ENCODE measurements around the gene SNED1.

The SNED1 gene

DNA sequence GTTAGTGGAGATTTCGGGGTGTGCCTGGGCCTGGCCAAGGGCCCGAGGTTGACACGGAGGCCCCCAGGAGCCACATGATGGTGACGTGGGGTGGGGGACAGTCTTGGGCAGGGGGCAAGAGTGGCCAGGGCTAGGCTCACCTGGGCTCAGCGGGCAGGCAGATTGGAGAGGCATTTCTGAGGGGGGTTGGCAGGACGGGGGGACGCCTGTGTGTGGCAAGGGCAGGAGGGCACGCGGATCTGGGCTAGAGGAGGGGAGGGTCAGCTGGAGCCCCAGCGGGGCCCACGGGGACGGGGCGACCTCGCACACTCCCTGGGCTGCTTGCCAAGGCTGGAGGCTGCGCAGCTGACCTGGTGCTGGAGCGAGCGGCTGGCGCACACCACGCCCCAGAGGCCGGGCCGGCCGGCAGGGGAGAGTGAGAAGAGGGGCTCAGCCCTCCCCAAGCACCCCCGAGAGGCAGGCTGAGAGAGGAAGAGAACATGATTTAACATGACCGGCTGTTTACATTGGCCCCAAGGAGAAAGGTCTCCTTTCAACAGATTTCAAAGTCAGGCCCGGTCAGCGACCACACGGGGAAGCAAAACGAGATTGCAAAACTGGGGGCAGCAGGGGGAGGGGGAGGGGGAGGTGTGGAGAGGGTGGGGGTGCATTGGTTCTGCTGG, 38.0 kb upstream of the SNED1 start:
- DNase-seq = no peak

DNA sequence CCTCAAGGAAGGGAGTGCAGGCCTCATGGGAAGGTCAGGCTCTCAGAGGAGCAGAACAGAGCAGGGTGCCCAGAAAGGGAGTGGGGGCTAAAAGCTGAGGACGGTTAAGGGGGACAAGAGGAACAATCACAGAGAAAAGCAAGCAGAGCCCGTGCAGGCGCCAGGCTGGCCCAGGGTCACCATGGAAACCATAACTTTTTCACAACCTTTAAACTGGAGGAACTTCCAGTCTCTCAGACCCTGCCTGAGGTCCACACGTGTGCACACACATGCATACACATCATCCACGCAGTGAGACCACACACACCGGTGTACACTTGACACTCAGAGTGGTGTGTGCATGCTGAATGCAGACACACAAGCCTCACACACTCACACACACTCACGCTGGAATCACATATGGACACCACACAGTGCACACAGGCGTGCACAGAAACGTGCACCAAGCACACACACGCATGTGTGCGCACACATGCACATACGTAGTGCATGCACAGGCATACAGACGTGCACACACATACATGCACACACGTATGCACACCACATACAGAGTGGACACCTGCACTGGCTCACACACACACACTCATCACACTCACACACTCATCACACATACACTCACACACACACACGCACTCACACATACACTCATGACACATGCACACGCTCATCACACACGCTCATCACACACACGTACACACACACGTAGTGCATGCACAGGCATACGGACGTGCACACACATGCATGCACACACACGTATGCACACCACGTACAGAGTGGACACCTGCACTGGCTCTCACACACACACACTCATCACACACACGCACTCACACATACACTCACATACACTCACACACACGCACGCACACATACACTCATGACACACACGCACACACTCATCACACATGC, 37.2 kb upstream of the SNED1 start:
- DNase-seq = no peak

DNA sequence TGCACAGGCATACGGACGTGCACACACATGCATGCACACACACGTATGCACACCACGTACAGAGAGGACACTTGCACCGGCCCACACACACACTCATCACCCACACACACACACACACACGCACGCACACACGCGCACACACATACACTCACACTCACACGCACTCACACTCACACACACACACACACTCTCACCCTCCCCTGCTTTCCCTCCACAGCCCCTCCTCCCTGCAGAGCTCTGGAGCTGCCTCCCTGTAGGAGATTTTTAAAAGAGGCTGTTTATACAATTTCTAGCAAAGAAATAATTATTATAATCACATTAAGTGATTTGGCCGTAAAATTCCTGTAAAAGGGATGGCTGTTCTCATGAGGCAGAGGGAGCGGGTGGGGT, 36.5 kb upstream of the SNED1 start:
- no peak for DNase-seq

DNA sequence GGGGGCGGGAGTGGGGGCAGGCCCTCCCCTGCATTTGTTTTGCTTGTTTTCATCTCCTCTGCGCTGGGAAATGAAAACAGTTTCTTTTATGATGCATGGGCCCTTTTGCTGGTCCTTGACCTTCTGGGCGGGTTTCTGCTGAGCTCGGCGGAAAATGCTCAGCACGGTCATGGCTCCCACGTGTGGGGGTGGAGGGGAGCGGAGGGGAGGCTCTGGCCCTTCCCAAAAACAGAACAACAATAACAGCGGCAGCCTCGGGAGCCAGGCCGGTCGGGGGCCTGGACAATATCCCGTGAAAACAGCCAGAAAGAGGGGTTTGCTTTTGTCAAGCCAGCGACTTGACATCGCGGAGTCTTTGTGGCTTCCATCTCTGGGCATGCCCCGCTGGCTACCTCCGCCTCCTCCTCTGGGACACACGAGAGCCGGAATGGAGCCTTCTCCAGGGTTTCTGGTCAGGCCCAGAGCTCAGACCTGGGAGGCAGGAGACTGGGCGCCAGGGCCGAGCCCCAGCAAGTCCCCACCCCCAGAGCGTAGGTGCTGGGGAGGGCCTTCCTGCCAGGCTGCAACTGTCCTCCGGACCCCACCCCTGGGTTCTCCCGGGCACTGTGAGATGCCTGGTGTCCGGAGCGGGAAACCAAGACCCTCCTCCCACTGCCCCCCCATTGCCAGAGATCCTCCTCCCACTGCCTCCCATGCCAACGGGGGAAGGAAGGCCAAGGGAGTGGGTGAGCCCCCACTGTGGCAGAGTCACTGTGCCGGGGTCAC, 35.9 kb upstream of the SNED1 start:
- DNase-seq = no peak

- no peak for DNase-seq
Measured at GRCh38 chr2:240963065-240963867, 35.2 kb upstream of the SNED1 start.

GRCh38 chr2:240963868-240964703, 34.3 kb upstream of the SNED1 start:
- no peak for DNase-seq

GRCh38 chr2:240964704-240965295, 33.6 kb upstream of the SNED1 start:
- no peak for DNase-seq

DNA sequence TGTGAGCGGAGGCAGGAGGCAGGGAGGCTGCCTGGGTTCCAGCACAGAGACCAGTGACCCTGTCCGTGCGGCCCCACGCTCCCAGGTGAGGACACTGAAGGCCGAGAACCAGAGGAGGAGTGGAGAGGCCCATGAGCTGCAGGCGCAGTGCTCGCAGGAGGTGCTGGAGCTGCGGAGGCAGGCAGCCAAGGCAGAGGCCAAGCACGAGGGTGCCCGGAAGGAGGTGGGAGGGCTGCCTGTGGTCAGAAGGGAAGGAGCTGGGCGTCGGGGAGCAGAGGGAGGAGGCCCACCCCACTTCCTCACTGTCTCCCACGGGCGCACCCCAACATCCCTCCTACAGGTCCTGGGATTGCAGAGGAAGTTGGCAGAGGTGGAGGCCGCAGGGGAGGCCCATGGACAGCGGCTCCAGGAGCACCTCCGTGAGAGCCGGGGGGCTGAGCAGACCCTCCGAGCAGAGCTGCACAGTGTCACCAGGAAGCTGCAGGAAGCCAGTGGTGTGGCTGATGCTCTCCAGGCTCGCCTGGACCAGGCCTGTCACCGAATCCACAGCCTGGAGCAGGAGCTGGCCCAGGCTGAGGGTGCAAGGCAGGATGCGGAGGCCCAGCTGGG, 33.0 kb upstream of the SNED1 start:
- no peak for DNase-seq

- DNase-seq = no peak
Measured at GRCh38 chr2:240965905-240966456, 32.4 kb upstream of the SNED1 start.

DNA sequence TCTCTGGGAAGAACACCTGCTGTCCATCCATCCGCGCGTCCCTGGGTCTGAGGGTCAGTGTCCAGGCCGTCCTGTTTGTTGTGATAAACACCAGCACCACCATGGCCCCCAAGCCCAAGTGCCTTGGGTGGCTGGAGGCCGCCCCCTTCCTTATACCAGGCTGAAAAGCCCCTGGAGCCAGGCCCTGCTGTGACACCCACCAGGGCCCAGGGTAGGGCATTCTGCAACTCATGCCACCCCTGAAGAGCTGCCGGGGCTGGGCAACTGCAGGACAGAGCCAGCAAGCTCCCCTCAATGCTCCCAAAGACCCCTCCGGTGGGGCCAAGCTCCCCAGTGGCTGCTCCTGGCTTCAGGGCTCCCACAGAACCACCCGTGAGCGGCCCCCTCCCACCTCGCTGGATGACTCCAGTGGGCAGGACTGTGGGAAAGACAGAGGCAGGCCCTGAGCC, 31.9 kb upstream of the SNED1 start:
- no peak for DNase-seq

- no peak for DNase-seq
Measured at GRCh38 chr2:240966906-240967680, 31.3 kb upstream of the SNED1 start.

DNA sequence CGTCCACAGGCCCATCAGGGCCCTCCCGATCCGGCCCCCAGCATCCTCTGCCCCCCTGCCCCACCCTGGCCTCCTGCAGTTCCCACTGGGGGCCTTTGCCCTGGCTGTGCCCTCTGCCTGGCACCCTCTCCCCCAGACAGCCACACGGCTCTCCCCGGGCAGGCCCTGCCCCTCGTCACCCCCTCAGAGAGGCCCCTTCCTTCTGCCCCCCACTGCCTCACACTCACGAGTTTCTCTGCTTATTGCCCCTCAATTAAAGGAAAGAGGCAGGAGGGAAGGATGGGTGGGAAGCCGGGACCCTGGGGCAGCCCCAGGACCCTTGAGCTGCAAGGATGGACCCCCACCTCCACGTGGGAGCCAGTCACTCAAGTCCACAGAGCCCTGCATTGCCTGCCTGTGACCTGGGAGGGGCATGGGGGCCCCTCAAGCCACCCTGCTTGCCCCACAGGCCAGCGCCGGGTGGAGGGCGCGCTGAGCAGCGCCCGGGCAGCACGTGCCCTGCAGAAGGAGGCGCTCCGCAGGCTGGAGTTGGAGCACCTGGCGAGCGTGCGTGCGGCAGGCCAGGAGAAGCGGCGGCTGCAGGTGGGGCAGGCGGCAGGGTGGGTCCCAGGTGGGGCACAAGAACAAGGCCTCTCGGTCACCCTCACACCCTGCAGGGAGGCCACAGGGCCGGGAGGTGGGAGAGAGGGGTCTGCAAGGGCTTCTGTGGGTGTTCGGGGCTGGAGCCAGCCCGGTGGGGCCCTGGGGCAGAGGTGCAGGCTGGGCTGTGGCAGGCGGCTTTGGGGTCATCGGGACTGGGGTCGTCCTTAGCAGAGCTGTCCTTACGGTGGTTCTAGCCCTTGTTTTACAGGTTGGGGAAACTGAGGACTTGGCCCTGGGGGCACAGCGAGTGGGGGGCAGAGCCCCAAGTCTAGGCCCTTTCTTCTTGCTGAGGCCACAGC, 30.5 kb upstream of the SNED1 start:
- no peak for DNase-seq

- no peak for DNase-seq
Measured at GRCh38 chr2:240968731-240969624, 29.4 kb upstream of the SNED1 start.

GRCh38 chr2:240970104-240970503, 28.3 kb upstream of the SNED1 start:
- DNase-seq = no peak

GRCh38 chr2:240970816-240971215, 27.6 kb upstream of the SNED1 start:
- DNase-seq = no peak

DNA sequence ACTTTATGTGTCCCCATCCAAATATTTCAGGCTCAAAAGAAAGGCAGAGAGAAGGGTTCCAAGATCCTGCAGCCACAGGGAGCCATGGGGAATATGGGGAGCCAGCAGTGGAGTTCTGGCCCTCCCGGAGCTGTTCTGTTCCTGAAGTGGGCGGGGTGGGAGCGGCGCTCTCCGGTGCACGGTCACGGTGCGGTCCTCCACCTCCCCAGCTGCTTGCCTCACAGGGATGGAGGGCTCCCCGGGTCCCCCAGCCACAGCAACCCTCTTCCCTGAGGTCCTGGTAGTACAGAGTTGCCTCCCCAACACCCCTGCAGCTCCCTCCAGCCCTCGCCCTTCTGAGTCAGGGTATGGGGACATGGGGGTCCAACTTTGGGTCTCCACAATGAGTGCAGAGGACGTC, 26.2 kb upstream of the SNED1 start:
- DNase-seq = no peak

Measured in SW 1271 (cell line).